WTC11 (cell line): ENCODE results near the gene MALAT1. TPM values are rescaled to one million over a fixed set of nuclear protein-coding genes. Genes with fewer than 3 reads are reported as not detected.

Source experiments
- ATAC-seq: fragments of 200-7000 bp; cut with Tn5 transposase; 2 replicates; pipeline ENCODE4 v1.10.0; 2021; ENCODE audit warnings: mild to moderate bottlenecking, moderate library complexity
- CTCF ChIA-PET: fragments of 300-600 bp; sonication (Branson Sonifier 250); formaldehyde crosslinking; loops from one replicate; lab custom pipeline; 2021; ENCODE audit warnings: antibody characterized with exemption; lab: Charles Lee
- POLR2A ChIA-PET: fragments of 350-600 bp; sonication (Branson Sonifier 250); formaldehyde crosslinking; loops from one replicate; lab custom pipeline; 2021; ENCODE audit warnings: antibody characterized with exemption; lab: Charles Lee
- DNase-seq: peaks from one replicate; pipeline ENCODE4 v3.0.0; 2021; ENCODE audit warnings: low spot score
- H3K27ac Mint-ChIP-seq: 2 replicates; pipeline ENCODE4 v1.8.0; 2021; ENCODE audit warnings: mixed read lengths
- H3K27me3 Mint-ChIP-seq: 2 replicates; pipeline ENCODE4 v1.8.0; 2021; ENCODE audit warnings: low read depth, mild to moderate bottlenecking, moderate library complexity, mixed read lengths
- H3K36me3 Mint-ChIP-seq: 2 replicates; pipeline ENCODE4 v1.8.0; 2021; ENCODE audit warnings: mixed read lengths
- H3K4me1 Mint-ChIP-seq: 2 replicates; pipeline ENCODE4 v1.8.0; 2022; ENCODE audit warnings: mixed read lengths
- H3K4me3 Mint-ChIP-seq: 2 replicates; pipeline ENCODE4 v1.8.0; 2021; ENCODE audit warnings: mild to moderate bottlenecking, moderate library complexity, mixed read lengths
- H3K9me3 Mint-ChIP-seq: 2 replicates; pipeline ENCODE4 v1.8.0; 2021; ENCODE audit warnings: mixed read lengths
- CBFB ChIP-seq: sonication (generic); formaldehyde crosslinking; IDR thresholded peaks from 2 replicates; pipeline ENCODE4 v1.8.1; 2022; ENCODE audit warnings: mild to moderate bottlenecking, low read depth, missing genetic modification reagents
- CREM ChIP-seq: sonication (generic); formaldehyde crosslinking; IDR thresholded peaks from 2 replicates; pipeline ENCODE4 v1.8.1; 2022; ENCODE audit warnings: mild to moderate bottlenecking, missing genetic modification reagents, moderate library complexity
- FOXK1 ChIP-seq: sonication (generic); formaldehyde crosslinking; IDR thresholded peaks from 2 replicates; pipeline ENCODE4 v1.8.0; 2022; ENCODE audit warnings: mild to moderate bottlenecking, moderate library complexity, missing genetic modification reagents
- GRHL2 ChIP-seq: fragments of 250-450 bp; sonication (Bioruptor Pico); IDR thresholded peaks from 2 replicates; pipeline ENCODE4 v1.8.0; 2022; ENCODE audit warnings: mild to moderate bottlenecking, moderate library complexity; ENCODE audit not compliant: insufficient replicate concordance, severe bottlenecking
- IRF2 ChIP-seq: sonication (generic); formaldehyde crosslinking; IDR thresholded peaks from 2 replicates; pipeline ENCODE4 v1.8.0; 2022; ENCODE audit warnings: low read depth, missing genetic modification reagents, borderline replicate concordance
- JUN ChIP-seq: sonication (generic); formaldehyde crosslinking; IDR thresholded peaks from 2 replicates; pipeline ENCODE4 v1.8.0; 2023; ENCODE audit warnings: mild to moderate bottlenecking, missing genetic modification reagents
- SMAD3 ChIP-seq: sonication (generic); formaldehyde crosslinking; IDR thresholded peaks from 2 replicates; pipeline ENCODE4 v1.8.0; 2022; ENCODE audit warnings: missing genetic modification reagents, mild to moderate bottlenecking, borderline replicate concordance
- SOX15 ChIP-seq: fragments of 250-450 bp; sonication (Bioruptor Pico); IDR thresholded peaks from 2 replicates; pipeline ENCODE4 v1.9.0; 2021; ENCODE audit warnings: mild to moderate bottlenecking
- TP53 ChIP-seq: sonication (generic); formaldehyde crosslinking; IDR thresholded peaks from 2 replicates; pipeline ENCODE4 v1.8.1; 2023; ENCODE audit warnings: mild to moderate bottlenecking, missing genetic modification reagents
- ZNF138 ChIP-seq: sonication (generic); formaldehyde crosslinking; conservative IDR thresholded peaks from 2 replicates; pipeline ENCODE4 v1.8.1; 2022; ENCODE audit warnings: mild to moderate bottlenecking, moderate library complexity, missing genetic modification reagents
- ZNF232 ChIP-seq: sonication (generic); formaldehyde crosslinking; IDR thresholded peaks from 2 replicates; pipeline ENCODE4 v1.8.0; 2022; ENCODE audit warnings: mild to moderate bottlenecking, missing genetic modification reagents
- total RNA-seq: library from RNA; stranded (reverse); gene quantifications from 3 replicates; pipeline ENCODE4 v1.2.3, GENCODE V29; 2021
- TF ChIP-seq, protein P1 (sequence below): sonication (generic); formaldehyde crosslinking; IDR thresholded peaks from 2 replicates; pipeline ENCODE4 v1.8.1; 2022; ENCODE audit warnings: mild to moderate bottlenecking, moderate library complexity, missing genetic modification reagents
- TF ChIP-seq, protein P2 (sequence below): sonication (generic); formaldehyde crosslinking; conservative IDR thresholded peaks from 2 replicates; pipeline ENCODE4 v1.8.1; 2023; ENCODE audit warnings: mild to moderate bottlenecking, low read depth, missing genetic modification reagents, moderate library complexity
- TF ChIP-seq, protein P3 (sequence below): sonication (generic); formaldehyde crosslinking; IDR thresholded peaks from 2 replicates; pipeline ENCODE4 v1.8.0; 2022; ENCODE audit warnings: mild to moderate bottlenecking, missing genetic modification reagents
- TF ChIP-seq, protein P4 (sequence below): sonication (generic); formaldehyde crosslinking; IDR thresholded peaks from 2 replicates; pipeline ENCODE4 v1.8.1; 2023; ENCODE audit warnings: mild to moderate bottlenecking, missing genetic modification reagents
- TF ChIP-seq, protein P5 (sequence below): fragments of 250-450 bp; sonication (Bioruptor Pico); IDR thresholded peaks from 2 replicates; pipeline ENCODE4 v2.1.2; 2022; ENCODE audit warnings: mild to moderate bottlenecking, moderate library complexity
- TF ChIP-seq, protein P6 (sequence below): sonication (generic); formaldehyde crosslinking; IDR thresholded peaks from 2 replicates; pipeline ENCODE4 v1.8.1; 2023; ENCODE audit warnings: mild to moderate bottlenecking, missing genetic modification reagents, moderate library complexity
- TF ChIP-seq, protein P7 (sequence below): sonication (generic); formaldehyde crosslinking; IDR thresholded peaks from 2 replicates; pipeline ENCODE4 v1.8.0; 2023; ENCODE audit warnings: missing genetic modification reagents
- TF ChIP-seq, protein P8 (sequence below): sonication (generic); formaldehyde crosslinking; conservative IDR thresholded peaks from 2 replicates; pipeline ENCODE4 v1.8.1; 2022; ENCODE audit warnings: mild to moderate bottlenecking, missing genetic modification reagents
- TF ChIP-seq, protein P9 (sequence below): sonication (generic); formaldehyde crosslinking; IDR thresholded peaks from 2 replicates; pipeline ENCODE4 v1.8.0; 2022; ENCODE audit warnings: mild to moderate bottlenecking, missing genetic modification reagents

The MALAT1 gene
- total RNA-seq, 1 experiment from 2014 or later: 1,830 TPM

DNA sequence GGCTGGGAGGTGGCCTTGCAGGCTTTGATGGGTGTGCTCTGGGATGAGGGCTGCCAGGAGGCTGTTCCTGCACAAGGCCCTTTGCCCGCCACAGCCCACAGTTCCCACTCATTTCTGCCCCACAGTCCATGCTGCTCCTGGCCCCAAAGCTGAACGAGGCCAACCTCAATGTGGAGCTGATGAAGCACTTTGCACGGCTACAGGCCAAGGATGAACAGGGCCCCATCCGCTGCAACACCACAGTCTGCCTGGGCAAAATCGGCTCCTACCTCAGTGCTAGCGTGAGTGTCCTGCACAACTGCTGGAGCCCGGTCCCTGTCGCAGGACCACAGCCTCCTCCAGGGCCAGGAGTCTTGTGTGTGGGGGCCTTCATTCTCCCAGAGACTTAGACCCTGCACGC, 36.3 kb downstream of the MALAT1 start:
- ChIA-PET CTCF (no interaction called here), POLR2A (no interaction called here)
- Mint-ChIP-seq H3K9me3 (no peaks in the 10 kb centered on the region), H3K36me3 (peaks cover 19% of the 10 kb centered on the region), H3K27ac (no peak overlapping the region), H3K27me3 (peaks cover 16% of the 10 kb centered on the region), H3K4me1 (no peaks in the 10 kb centered on the region), H3K4me3 (no peak overlapping the region)
- DNase-seq: no peak
- ATAC-seq: no peak
- TF ChIP-seq, protein P1, sequence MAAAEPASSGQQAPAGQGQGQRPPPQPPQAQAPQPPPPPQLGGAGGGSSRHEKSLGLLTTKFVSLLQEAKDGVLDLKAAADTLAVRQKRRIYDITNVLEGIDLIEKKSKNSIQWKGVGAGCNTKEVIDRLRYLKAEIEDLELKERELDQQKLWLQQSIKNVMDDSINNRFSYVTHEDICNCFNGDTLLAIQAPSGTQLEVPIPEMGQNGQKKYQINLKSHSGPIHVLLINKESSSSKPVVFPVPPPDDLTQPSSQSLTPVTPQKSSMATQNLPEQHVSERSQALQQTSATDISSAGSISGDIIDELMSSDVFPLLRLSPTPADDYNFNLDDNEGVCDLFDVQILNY (CRISPR knock-in tag): no peak
- no peak for TF ChIP-seq JUN (CRISPR knock-in tag)
- TF ChIP-seq IRF2: no peak
- TF ChIP-seq GRHL2 (CRISPR knock-in tag): no peak
- no peak for TF ChIP-seq SOX15 (CRISPR knock-in tag)
- no peak for TF ChIP-seq ZNF138 (CRISPR knock-in tag)

DNA sequence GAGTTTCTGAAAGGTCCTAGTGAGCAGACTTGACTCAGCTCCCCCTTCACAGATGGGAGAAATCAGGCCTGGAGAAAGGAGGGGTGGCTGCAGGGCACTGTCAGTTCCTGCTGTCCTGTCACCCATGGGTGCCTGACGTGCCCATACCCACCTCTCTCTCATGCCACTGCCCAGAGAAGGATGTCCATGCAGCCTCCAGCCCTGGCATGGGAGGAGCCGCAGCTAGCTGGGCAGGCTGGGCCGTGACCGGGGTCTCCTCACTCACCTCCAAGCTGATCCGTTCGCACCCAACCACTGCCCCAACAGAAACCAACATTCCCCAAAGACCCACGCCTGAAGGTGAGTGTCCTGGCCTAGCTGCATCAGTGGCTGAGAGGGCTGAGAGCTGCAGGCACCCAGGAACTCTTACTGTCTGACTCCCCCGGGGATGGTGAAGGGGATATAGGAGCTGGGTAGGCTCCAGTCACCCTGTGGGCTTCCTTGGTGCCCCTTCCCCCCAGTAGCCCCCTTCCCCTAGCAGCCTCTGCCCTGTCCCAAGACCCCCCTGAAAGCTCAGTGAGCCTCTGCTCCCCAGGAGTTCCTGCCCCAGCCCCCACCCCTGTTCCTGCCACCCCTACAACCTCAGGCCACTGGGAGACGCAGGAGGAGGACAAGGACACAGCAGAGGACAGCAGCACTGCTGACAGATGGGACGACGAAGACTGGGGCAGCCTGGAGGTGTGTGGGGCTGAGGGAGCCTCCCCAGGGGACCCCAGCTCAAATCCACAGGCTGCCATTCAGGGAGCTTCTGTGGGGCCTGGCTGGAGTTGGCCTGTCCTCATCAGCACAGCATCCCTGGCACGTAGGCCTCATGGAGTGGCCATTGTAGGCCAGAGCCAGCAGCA, 37.8 kb downstream of the MALAT1 start:
- TF ChIP-seq, protein P2, sequence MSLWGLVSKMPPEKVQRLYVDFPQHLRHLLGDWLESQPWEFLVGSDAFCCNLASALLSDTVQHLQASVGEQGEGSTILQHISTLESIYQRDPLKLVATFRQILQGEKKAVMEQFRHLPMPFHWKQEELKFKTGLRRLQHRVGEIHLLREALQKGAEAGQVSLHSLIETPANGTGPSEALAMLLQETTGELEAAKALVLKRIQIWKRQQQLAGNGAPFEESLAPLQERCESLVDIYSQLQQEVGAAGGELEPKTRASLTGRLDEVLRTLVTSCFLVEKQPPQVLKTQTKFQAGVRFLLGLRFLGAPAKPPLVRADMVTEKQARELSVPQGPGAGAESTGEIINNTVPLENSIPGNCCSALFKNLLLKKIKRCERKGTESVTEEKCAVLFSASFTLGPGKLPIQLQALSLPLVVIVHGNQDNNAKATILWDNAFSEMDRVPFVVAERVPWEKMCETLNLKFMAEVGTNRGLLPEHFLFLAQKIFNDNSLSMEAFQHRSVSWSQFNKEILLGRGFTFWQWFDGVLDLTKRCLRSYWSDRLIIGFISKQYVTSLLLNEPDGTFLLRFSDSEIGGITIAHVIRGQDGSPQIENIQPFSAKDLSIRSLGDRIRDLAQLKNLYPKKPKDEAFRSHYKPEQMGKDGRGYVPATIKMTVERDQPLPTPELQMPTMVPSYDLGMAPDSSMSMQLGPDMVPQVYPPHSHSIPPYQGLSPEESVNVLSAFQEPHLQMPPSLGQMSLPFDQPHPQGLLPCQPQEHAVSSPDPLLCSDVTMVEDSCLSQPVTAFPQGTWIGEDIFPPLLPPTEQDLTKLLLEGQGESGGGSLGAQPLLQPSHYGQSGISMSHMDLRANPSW (CRISPR knock-in tag): no peak
- TF ChIP-seq CREM (CRISPR knock-in tag) (no peak), ZNF232 (CRISPR knock-in tag) (no peak), SMAD3 (no peak), CBFB (CRISPR knock-in tag) (no peak), FOXK1 (no peak), TP53 (CRISPR knock-in tag) (no peak), GRHL2 (CRISPR knock-in tag) (no peak)
- TF ChIP-seq, protein P3, sequence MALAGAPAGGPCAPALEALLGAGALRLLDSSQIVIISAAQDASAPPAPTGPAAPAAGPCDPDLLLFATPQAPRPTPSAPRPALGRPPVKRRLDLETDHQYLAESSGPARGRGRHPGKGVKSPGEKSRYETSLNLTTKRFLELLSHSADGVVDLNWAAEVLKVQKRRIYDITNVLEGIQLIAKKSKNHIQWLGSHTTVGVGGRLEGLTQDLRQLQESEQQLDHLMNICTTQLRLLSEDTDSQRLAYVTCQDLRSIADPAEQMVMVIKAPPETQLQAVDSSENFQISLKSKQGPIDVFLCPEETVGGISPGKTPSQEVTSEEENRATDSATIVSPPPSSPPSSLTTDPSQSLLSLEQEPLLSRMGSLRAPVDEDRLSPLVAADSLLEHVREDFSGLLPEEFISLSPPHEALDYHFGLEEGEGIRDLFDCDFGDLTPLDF (CRISPR knock-in tag): no peak
- TF ChIP-seq, protein P4, sequence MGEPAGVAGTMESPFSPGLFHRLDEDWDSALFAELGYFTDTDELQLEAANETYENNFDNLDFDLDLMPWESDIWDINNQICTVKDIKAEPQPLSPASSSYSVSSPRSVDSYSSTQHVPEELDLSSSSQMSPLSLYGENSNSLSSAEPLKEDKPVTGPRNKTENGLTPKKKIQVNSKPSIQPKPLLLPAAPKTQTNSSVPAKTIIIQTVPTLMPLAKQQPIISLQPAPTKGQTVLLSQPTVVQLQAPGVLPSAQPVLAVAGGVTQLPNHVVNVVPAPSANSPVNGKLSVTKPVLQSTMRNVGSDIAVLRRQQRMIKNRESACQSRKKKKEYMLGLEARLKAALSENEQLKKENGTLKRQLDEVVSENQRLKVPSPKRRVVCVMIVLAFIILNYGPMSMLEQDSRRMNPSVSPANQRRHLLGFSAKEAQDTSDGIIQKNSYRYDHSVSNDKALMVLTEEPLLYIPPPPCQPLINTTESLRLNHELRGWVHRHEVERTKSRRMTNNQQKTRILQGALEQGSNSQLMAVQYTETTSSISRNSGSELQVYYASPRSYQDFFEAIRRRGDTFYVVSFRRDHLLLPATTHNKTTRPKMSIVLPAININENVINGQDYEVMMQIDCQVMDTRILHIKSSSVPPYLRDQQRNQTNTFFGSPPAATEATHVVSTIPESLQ (CRISPR knock-in tag): no peak
- TF ChIP-seq, protein P5, sequence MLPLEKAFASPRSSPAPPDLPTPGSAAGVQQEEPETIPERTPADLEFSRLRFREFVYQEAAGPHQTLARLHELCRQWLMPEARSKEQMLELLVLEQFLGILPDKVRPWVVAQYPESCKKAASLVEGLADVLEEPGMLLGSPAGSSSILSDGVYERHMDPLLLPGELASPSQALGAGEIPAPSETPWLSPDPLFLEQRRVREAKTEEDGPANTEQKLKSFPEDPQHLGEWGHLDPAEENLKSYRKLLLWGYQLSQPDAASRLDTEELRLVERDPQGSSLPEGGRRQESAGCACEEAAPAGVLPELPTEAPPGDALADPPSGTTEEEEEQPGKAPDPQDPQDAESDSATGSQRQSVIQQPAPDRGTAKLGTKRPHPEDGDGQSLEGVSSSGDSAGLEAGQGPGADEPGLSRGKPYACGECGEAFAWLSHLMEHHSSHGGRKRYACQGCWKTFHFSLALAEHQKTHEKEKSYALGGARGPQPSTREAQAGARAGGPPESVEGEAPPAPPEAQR (CRISPR knock-in tag): no peak
- TF ChIP-seq, protein P6, sequence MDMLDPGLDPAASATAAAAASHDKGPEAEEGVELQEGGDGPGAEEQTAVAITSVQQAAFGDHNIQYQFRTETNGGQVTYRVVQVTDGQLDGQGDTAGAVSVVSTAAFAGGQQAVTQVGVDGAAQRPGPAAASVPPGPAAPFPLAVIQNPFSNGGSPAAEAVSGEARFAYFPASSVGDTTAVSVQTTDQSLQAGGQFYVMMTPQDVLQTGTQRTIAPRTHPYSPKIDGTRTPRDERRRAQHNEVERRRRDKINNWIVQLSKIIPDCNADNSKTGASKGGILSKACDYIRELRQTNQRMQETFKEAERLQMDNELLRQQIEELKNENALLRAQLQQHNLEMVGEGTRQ (CRISPR knock-in tag): no peak
- TF ChIP-seq, protein P7, sequence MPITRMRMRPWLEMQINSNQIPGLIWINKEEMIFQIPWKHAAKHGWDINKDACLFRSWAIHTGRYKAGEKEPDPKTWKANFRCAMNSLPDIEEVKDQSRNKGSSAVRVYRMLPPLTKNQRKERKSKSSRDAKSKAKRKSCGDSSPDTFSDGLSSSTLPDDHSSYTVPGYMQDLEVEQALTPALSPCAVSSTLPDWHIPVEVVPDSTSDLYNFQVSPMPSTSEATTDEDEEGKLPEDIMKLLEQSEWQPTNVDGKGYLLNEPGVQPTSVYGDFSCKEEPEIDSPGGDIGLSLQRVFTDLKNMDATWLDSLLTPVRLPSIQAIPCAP (CRISPR knock-in tag): no peak
- TF ChIP-seq, protein P8, sequence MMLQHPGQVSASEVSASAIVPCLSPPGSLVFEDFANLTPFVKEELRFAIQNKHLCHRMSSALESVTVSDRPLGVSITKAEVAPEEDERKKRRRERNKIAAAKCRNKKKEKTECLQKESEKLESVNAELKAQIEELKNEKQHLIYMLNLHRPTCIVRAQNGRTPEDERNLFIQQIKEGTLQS (CRISPR knock-in tag): no peak
- TF ChIP-seq, protein P9, sequence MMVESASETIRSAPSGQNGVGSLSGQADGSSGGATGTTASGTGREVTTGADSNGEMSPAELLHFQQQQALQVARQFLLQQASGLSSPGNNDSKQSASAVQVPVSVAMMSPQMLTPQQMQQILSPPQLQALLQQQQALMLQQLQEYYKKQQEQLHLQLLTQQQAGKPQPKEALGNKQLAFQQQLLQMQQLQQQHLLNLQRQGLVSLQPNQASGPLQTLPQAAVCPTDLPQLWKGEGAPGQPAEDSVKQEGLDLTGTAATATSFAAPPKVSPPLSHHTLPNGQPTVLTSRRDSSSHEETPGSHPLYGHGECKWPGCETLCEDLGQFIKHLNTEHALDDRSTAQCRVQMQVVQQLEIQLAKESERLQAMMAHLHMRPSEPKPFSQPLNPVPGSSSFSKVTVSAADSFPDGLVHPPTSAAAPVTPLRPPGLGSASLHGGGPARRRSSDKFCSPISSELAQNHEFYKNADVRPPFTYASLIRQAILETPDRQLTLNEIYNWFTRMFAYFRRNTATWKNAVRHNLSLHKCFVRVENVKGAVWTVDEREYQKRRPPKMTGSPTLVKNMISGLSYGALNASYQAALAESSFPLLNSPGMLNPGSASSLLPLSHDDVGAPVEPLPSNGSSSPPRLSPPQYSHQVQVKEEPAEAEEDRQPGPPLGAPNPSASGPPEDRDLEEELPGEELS (CRISPR knock-in tag): no peak
- TF ChIP-seq, all 79 proteins: peak for 0
- ChIA-PET POLR2A (no interaction called here), CTCF (interaction anchor here (1.5 to 1.8 kb wide), 2 partner anchors 15 to 33 kb away, joined by 4 read pairs; partner anchors contain the start of gene ZNRD2)
- Mint-ChIP-seq H3K4me1 (peaks cover 2% of the 10 kb centered on the region), H3K27ac (no peak overlapping the region), H3K4me3 (no peak overlapping the region), H3K36me3 (peaks cover 8% of the 10 kb centered on the region), H3K27me3 (peaks cover 21% of the 10 kb centered on the region), H3K9me3 (no peaks in the 10 kb centered on the region)
- DNase-seq: no peak
- no peak for ATAC-seq
